ENCODE measurements around the gene DLGAP1.

GRCh38 chr18:3592864-3593263 lies 862.2 kb downstream of the DLGAP1 start:
- TF ChIP-seq CTCF (IDR thresholded peaks at IDR 0.05) = no peak
- no peak for TF ChIP-seq ZFX (IDR thresholded peaks at IDR 0.05; ENCODE audit: borderline replicate concordance)
